GM19238 (cell line): Measurements from ENCODE around the gene EGFL8.
"Not testable (repeated sequence)": the region's sequence is repeated elsewhere in the genome, so short reads cannot be mapped to it uniquely, and the experiment has no call there.

Experiments
- DNase-seq: peaks from one replicate; pipeline ENCODE4 v3.0.0; 2011; ENCODE audit warnings: low spot score; ENCODE audit not compliant: insufficient read length

Gene EGFL8

GRCh38 chr6:32164295-32164694 lies at the start of gene EGFL8:
Gene EGFL8, plus strand, starts transcription at chr6:32164595. Its CDS starts 1,571 bp downstream, at chr6:32166166.
- DNase-seq = no peak

GRCh38 chr6:32114796-32115195 lies 49.6 kb upstream of the EGFL8 start:
- DNase-seq = no peak

GRCh38 chr6:32115623-32116022 lies 48.8 kb upstream of the EGFL8 start:
- DNase-seq = no peak

- no peak for DNase-seq
These were observed 47.7 kb upstream of the EGFL8 start for GRCh38 chr6:32116674-32117073.

- no peak for DNase-seq
These were observed 46.9 kb upstream of the EGFL8 start for GRCh38 chr6:32117461-32117860.

GRCh38 chr6:32118782-32119628 lies 45.4 kb upstream of the EGFL8 start:
- DNase-seq = peak; percentile 67

GRCh38 chr6:32120573-32121059 lies 43.8 kb upstream of the EGFL8 start:
- no peak for DNase-seq

GRCh38 chr6:32123681-32124080 lies 40.7 kb upstream of the EGFL8 start:
- DNase-seq = no peak

- DNase-seq = no peak
These were observed 37.5 kb upstream of the EGFL8 start for GRCh38 chr6:32126880-32127279.

GRCh38 chr6:32127409-32127716 lies 37.0 kb upstream of the EGFL8 start:
- DNase-seq = no peak

- peak; percentile 96 for DNase-seq
These were observed 36.4 kb upstream of the EGFL8 start, which contains the start of gene ATF6B for GRCh38 chr6:32127717-32128592. Gene ATF6B, minus strand, starts transcription at chr6:32128246. Its CDS starts 39 bp downstream, at chr6:32128207.

GRCh38 chr6:32128751-32129296 lies 35.6 kb upstream of the EGFL8 start:
- DNase-seq = no peak

GRCh38 chr6:32129297-32130088 lies 34.9 kb upstream of the EGFL8 start:
- DNase-seq = no peak

- DNase-seq = no peak
These were observed 32.9 kb upstream of the EGFL8 start for GRCh38 chr6:32131439-32131948.

- no peak for DNase-seq
These were observed 32.3 kb upstream of the EGFL8 start for GRCh38 chr6:32132110-32132509.

GRCh38 chr6:32133786-32134185 lies 30.6 kb upstream of the EGFL8 start:
- DNase-seq = no peak

GRCh38 chr6:32137454-32137853 lies 26.9 kb upstream of the EGFL8 start:
- no peak for DNase-seq

- DNase-seq = no peak
These were observed 24.8 kb upstream of the EGFL8 start for GRCh38 chr6:32139590-32139989.

GRCh38 chr6:32140420-32141046 lies 23.9 kb upstream of the EGFL8 start:
- DNase-seq = no peak

- DNase-seq = not testable (repeated sequence)
These were observed 20.2 kb upstream of the EGFL8 start for GRCh38 chr6:32144238-32144637.
